Glomerular visceral epithelial cell (primary cell): ENCODE data around the gene TTLL13.

Source experiments
- DNase-seq: peaks from one replicate; pipeline ENCODE4 v3.0.0-alpha.2; 2016; ENCODE audit errors: extremely low spot score

Gene TTLL13

GRCh38 chr15:90214553-90215196 lies 34.7 kb upstream of the TTLL13 start:
- no peak for DNase-seq

GRCh38 chr15:90217671-90218394 lies 31.5 kb upstream of the TTLL13 start:
- DNase-seq = no peak

GRCh38 chr15:90219421-90220141 lies 29.8 kb upstream of the TTLL13 start:
- DNase-seq = peak; percentile 36

- DNase-seq = peak; percentile 83
Measured at GRCh38 chr15:90221246-90221900, 28.0 kb upstream of the TTLL13 start.

- DNase-seq = peak; percentile 41
Measured at GRCh38 chr15:90222547-90222946, 26.8 kb upstream of the TTLL13 start.

GRCh38 chr15:90223441-90224165 lies 25.8 kb upstream of the TTLL13 start:
- DNase-seq = no peak

GRCh38 chr15:90225047-90225446 lies 24.3 kb upstream of the TTLL13 start:
- no peak for DNase-seq

GRCh38 chr15:90225504-90226234 lies 23.7 kb upstream of the TTLL13 start:
- no peak for DNase-seq

- DNase-seq = no peak
Measured at GRCh38 chr15:90227336-90227735, 22.0 kb upstream of the TTLL13 start.

GRCh38 chr15:90227816-90228772 lies 21.3 kb upstream of the TTLL13 start:
- no peak for DNase-seq

GRCh38 chr15:90228960-90229359 lies 20.4 kb upstream of the TTLL13 start:
- no peak for DNase-seq

GRCh38 chr15:90230071-90230494 lies 19.3 kb upstream of the TTLL13 start:
- DNase-seq = no peak

- DNase-seq = no peak
Measured at GRCh38 chr15:90230610-90231009, 18.7 kb upstream of the TTLL13 start.

GRCh38 chr15:90231028-90232017 lies 18.0 kb upstream of the TTLL13 start:
- DNase-seq = no peak

GRCh38 chr15:90232196-90232595 lies 17.2 kb upstream of the TTLL13 start:
- DNase-seq = no peak

- DNase-seq = no peak
Measured at GRCh38 chr15:90232941-90233386, 16.4 kb upstream of the TTLL13 start.

GRCh38 chr15:90233387-90234095 lies 15.8 kb upstream of the TTLL13 start, which contains the start of gene CIB1:
CIB1 (minus strand) TSS chr15:90233941; CDS start chr15:90233885, 56 bp downstream.
- peak; percentile 98 for DNase-seq
